Stimulated activated CD4-positive, alpha-beta T cell treated with anti-CD3 and anti-CD28 coated beads, TNF-alpha, amount 100 ng/mL, for 1 hour (primary cell): Measurements from ENCODE around the gene CRHR1.
"Not testable (repeated sequence)": the region's sequence is repeated elsewhere in the genome, so short reads cannot be mapped to it uniquely, and the experiment has no call there.

Experiments
- DNase-seq, 3 donors: peaks; one replicate each; pipeline ENCODE4 v3.0.0-alpha.2; 2020; ENCODE audit warnings: low read depth in 3 of 3, low spot score in 1 of 3

CRHR1 gene

DNA sequence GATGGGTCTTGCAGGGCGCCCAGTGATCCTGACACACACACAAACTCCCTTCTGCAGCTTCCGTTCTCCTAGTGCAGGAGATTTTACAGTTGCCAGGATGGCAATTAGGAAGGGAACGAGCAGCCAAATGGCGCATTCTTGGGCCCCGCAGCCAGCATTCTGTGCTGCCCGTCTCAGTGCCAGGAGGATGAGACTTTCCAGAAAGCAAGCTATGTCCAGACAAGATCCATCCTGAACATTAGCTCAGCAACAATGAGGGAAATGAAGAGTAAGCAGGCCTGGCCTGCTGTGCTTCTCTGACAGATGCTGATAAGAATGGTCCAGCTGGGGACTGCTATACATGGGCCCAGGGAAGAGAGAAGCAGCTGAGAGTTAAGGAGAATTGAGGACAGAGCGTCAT lies 77.0 kb downstream of the CRHR1 start:
- no peak for DNase-seq

DNA sequence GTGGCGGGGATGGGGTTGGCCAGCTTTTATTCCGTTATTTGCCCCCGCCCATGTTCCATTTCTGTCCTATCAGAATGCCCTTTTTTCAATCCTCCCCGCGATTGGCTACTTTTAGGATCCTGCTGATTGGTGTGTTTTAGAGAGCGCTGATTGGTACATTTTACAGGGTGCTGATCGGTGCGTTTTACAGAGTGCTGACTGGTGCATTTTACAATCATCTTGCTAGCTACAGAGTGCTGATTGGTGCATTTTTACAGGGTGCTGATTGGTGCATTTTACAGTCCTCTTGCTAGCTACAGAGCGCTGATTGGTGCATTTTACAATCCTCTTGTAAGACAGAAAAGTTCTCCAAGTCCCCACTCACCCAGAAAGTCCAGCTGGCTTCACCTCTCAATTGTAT lies 78.0 kb downstream of the CRHR1 start:
- not testable (repeated sequence) for DNase-seq

GRCh38 chr17:45863857-45864654 lies 79.9 kb downstream of the CRHR1 start:
- no peak for DNase-seq

DNA sequence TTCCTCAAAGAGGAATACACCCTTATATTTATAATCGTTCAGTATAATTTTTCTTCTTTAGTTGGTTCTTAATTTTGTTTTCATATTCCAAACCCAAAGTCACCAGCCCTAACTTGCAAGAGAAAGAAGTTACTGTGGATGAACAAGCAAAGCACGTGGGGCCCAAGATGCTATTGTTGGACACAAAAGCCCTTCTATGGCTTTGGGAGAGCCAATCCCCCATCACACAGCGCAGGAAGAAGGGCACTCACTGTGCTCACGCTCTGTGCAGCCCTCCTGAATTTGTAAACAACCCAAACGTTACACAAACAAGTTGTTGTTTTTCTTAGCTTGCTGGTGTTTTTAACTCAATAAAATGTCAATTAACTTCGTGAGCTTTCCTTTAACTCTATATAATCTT lies 83.1 kb downstream of the CRHR1 start:
- DNase-seq, result no peak

- DNase-seq, result no peak
Measured at GRCh38 chr17:45867702-45868101, 83.6 kb downstream of the CRHR1 start.

GRCh38 chr17:45868276-45868675 lies 84.2 kb downstream of the CRHR1 start:
- no peak for DNase-seq

GRCh38 chr17:45869676-45870341 lies 85.7 kb downstream of the CRHR1 start:
- DNase-seq, result no peak

DNA sequence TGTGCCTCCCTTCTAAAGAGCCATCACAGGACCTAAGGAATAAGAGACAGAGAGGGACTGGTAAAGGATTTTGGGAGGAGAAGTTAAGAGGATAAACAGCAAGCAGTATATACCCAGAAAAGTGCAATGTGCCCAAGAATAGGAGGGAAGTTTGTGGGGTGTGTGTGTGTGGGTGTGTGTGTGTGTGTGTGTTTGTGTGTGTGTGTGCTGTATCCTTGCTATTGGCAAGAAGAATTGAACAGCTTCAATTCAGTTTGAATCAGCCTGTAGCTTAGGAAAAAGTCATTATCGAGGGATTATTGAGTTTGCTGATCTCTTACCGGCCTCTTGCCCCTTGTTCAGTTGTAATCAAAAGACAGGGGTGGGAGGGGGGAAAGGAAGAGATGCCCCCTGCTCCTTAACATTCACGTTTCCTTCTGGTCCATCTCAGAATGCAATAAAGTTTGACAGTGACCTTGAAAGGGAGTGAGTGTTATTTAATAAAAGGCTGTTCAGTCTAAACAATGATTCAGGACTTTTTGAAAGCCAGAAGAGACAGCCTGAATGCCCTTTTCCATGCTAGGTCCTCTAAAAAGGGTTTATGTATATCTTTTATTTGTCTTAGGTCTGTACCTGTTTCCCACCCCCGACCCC lies 86.3 kb downstream of the CRHR1 start:
- no peak for DNase-seq

DNA sequence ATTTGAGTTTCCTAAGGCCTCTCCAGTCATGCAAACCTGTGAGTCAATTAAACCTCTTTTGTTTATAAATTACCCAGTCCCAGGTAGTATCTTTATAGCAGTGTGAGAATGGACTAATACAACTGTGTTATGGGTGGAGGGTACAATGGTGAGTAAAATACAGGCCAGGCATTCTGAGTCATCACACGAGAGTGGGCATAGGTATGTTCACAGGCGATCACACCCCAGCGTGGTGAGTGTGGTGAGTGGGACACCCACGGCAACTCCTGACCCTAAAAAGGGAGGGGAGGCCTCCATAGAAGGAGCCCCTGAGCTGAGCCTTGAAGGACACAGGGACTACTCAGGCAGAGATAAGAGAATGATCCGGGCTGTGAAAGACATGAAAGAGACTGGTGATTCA lies 87.6 kb downstream of the CRHR1 start:
- DNase-seq, result no peak

- DNase-seq, result no peak
Measured at GRCh38 chr17:45873728-45874127, 89.6 kb downstream of the CRHR1 start.

GRCh38 chr17:45874151-45874550 lies 90.0 kb downstream of the CRHR1 start:
- no peak for DNase-seq

DNA sequence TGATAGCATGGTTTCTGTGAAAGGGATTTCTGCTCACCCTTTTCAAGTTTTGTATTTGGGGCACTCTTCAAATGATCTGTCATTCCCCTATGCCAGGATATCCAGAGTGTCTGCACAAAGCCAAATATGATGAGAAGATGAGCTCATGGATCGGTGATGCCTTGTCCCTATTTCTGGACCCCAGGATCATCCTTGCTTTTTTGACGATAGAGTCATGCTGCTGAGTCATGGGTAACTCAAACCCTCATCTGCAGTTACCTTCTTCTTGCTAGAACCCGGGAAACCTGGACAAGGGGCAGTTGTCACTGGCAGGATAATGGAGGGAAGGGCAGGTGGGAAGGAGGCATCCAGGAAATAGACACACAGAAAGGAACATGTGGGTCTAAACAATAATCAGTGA lies 92.4 kb downstream of the CRHR1 start:
- no peak for DNase-seq

DNA sequence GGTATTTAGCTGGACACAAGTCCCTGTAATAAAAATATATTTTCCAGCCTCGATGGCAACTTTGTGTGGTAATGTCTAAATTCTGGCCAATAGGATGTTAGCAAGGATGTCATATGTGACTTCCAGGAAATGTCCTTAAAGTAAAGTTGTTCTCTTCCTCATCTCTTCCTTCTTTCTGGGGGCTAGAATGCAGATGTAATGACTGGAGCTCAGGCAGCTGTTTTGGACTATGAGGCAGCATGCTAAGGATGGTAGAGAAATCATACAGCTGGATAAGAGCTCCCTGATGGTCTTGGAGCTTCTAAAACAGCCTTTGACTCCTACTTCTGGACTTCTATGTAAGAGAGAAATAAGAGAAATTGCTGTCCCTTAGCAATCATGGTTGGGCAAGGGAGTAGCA lies 93.3 kb downstream of the CRHR1 start:
- no peak for DNase-seq

DNA sequence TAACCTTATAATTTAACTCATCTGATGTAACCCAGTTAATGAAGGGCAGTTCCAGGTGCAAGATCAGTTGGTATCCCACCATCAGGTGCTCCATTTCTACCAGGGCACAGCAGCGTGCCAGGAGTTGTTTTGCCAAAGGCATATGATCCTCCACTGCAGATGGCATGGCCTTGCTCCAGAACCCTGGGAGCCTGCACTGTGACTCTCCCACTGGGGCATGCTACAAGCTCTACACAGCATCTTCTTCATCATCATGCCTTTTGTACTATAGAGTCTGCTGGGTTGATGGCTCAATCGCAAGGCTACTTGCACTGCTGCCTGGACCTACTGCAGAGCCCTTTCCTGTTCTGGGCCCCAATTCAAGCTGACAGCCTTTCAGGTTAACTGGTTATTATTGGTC lies 98.9 kb downstream of the CRHR1 start:
- DNase-seq, result no peak
